Measurements from ENCODE around the gene CDC5L.

Gene CDC5L

DNA sequence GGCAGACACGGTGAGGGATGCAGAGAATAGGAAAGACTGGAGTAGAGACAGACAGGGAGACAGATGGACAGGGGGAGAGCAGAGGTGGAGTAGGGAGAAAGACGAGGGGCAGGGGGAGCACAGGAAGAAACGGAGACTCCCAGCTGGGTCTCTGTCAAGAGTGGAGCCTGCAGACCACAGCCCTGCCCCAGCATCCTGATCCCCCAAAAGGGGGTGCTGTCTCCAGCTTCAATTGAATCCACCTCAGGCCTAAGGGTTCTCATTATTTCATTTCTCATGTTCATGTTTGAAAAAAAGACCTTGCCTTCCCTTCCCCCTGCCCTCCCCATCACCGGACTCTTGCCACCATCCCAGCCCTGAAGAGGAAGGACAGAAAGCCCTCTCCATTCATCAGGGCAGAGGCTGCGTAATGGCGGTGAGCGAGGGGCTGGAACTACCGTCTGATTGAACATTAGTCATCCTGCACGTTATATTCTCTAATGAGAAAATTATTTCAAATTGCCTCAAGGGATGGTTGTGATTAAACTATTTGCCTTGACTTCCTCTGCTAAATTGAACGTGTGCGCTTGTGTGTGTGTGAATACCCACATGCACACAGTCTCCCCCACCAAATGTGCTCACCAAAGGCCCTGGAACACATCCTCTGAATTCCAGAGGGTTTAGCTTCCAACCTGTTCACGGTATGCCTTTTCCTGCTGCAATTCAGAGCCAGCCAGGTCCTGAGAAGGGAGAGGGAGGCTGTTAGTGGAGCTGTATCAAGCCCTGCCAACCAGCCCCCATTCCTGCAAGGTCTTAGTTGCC is 98.3 kb downstream of the CDC5L start:
- Histone ChIP-seq H3K36me3 (ENCODE audit: low read depth) (no peaks in the 10 kb centered on the region), H3K4me1 (ENCODE audit: insufficient read depth, poor library complexity, severe bottlenecking) (peaks cover 21% of the 10 kb centered on the region), H3K27ac (ENCODE audit: poor library complexity, severe bottlenecking) (peak overlapping the region; percentile 3), H3K4me3 (ENCODE audit: severe bottlenecking) (no peak overlapping the region), H3K27me3 (ENCODE audit: insufficient read depth, poor library complexity, severe bottlenecking) (no peaks in the 10 kb centered on the region), H3K9me3 (ENCODE audit: severe bottlenecking) (no peaks in the 10 kb centered on the region)
- ATAC-seq (ENCODE audit: low read depth) (no peak; the same call in 2 of the 3 replicates), DNase-seq (ENCODE audit: low spot score) (no peak)
- no peak for TF ChIP-seq CTCF (IDR thresholded peaks at IDR 0.05; ENCODE audit: poor library complexity, severe bottlenecking)

DNA sequence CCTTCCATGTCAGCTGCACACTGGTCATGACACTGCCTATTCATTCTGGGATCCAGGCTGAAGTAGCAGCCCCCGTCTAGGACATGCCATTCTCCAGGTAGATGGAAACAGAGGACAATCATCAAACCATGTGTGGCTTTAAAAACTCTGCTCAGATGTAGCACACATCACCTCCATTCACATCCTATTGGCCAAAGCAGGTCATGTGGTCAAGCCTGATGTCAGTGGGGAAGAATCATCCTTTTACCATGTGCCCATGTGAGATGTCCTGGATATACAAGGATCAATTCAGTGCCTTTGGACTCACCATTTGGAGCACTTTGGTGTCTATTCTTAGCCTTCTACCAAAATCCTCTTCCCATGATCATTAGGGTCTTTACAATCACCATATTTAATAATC is 99.5 kb downstream of the CDC5L start:
- H3K36me3 ChIP-seq (ENCODE audit: low read depth) = no peaks in the 10 kb centered on the region
- no peak for TF ChIP-seq CTCF (IDR thresholded peaks at IDR 0.05; ENCODE audit: poor library complexity, severe bottlenecking)
- H3K4me3 ChIP-seq (ENCODE audit: severe bottlenecking) = no peak overlapping the region
- ATAC-seq (ENCODE audit: low read depth) (no peak), DNase-seq (ENCODE audit: low spot score) (no peak)
- no peaks in the 10 kb centered on the region for H3K27me3 ChIP-seq (ENCODE audit: insufficient read depth, poor library complexity, severe bottlenecking)
- H3K4me1 ChIP-seq (ENCODE audit: insufficient read depth, poor library complexity, severe bottlenecking) = peaks cover 25% of the 10 kb centered on the region
- no peaks in the 10 kb centered on the region for H3K9me3 ChIP-seq (ENCODE audit: severe bottlenecking)
- H3K27ac ChIP-seq (ENCODE audit: poor library complexity, severe bottlenecking) = no peak overlapping the region

- no peak overlapping the region for H3K4me3 ChIP-seq (ENCODE audit: severe bottlenecking)
- no peak for ATAC-seq (ENCODE audit: low read depth)
- no peaks in the 10 kb centered on the region for H3K36me3 ChIP-seq (ENCODE audit: low read depth)
- peaks cover 25% of the 10 kb centered on the region for H3K4me1 ChIP-seq (ENCODE audit: insufficient read depth, poor library complexity, severe bottlenecking)
- TF ChIP-seq CTCF (IDR thresholded peaks at IDR 0.05; ENCODE audit: poor library complexity, severe bottlenecking) = no peak
- no peaks in the 10 kb centered on the region for H3K27me3 ChIP-seq (ENCODE audit: insufficient read depth, poor library complexity, severe bottlenecking)
- DNase-seq (ENCODE audit: low spot score) = no peak
- no peaks in the 10 kb centered on the region for H3K9me3 ChIP-seq (ENCODE audit: severe bottlenecking)
- H3K27ac ChIP-seq (ENCODE audit: poor library complexity, severe bottlenecking) = no peak overlapping the region
These were observed 100.1 kb downstream of the CDC5L start for GRCh38 chr6:44487586-44487985.

GRCh38 chr6:44489910-44490604 is 102.6 kb downstream of the CDC5L start:
- Histone ChIP-seq H3K4me1 (ENCODE audit: insufficient read depth, poor library complexity, severe bottlenecking) (peaks cover 40% of the 10 kb centered on the region), H3K4me3 (ENCODE audit: severe bottlenecking) (no peak overlapping the region), H3K27ac (ENCODE audit: poor library complexity, severe bottlenecking) (peak overlapping the region; percentile 95), H3K36me3 (ENCODE audit: low read depth) (no peaks in the 10 kb centered on the region), H3K27me3 (ENCODE audit: insufficient read depth, poor library complexity, severe bottlenecking) (no peaks in the 10 kb centered on the region), H3K9me3 (ENCODE audit: severe bottlenecking) (no peaks in the 10 kb centered on the region)
- ATAC-seq (ENCODE audit: low read depth) = peak; percentile 80
- no peak for DNase-seq (ENCODE audit: low spot score)
- TF ChIP-seq CTCF (IDR thresholded peaks at IDR 0.05; ENCODE audit: poor library complexity, severe bottlenecking) = no peak

GRCh38 chr6:44493132-44493531 is 105.6 kb downstream of the CDC5L start:
- Histone ChIP-seq H3K4me3 (ENCODE audit: severe bottlenecking) (no peak overlapping the region), H3K4me1 (ENCODE audit: insufficient read depth, poor library complexity, severe bottlenecking) (peaks cover 30% of the 10 kb centered on the region), H3K36me3 (ENCODE audit: low read depth) (no peaks in the 10 kb centered on the region), H3K9me3 (ENCODE audit: severe bottlenecking) (no peaks in the 10 kb centered on the region), H3K27ac (ENCODE audit: poor library complexity, severe bottlenecking) (peak overlapping the region; percentile 87), H3K27me3 (ENCODE audit: insufficient read depth, poor library complexity, severe bottlenecking) (no peaks in the 10 kb centered on the region)
- ATAC-seq (ENCODE audit: low read depth) (no peak), DNase-seq (ENCODE audit: low spot score) (no peak)
- TF ChIP-seq CTCF (IDR thresholded peaks at IDR 0.05; ENCODE audit: poor library complexity, severe bottlenecking) = no peak

All from RWPE2 (cell line).